ENCODE results near the gene ASF1B.

GRCh38 chr19:14177496-14178074, 41.2 kb upstream of the ASF1B start:
- TF ChIP-seq EZH2phosphoT487 (IDR thresholded peaks at IDR 0.05) (no peak), EZH2 (IDR thresholded peaks at IDR 0.05) (no peak)
- TF ChIP-seq, protein P1, sequence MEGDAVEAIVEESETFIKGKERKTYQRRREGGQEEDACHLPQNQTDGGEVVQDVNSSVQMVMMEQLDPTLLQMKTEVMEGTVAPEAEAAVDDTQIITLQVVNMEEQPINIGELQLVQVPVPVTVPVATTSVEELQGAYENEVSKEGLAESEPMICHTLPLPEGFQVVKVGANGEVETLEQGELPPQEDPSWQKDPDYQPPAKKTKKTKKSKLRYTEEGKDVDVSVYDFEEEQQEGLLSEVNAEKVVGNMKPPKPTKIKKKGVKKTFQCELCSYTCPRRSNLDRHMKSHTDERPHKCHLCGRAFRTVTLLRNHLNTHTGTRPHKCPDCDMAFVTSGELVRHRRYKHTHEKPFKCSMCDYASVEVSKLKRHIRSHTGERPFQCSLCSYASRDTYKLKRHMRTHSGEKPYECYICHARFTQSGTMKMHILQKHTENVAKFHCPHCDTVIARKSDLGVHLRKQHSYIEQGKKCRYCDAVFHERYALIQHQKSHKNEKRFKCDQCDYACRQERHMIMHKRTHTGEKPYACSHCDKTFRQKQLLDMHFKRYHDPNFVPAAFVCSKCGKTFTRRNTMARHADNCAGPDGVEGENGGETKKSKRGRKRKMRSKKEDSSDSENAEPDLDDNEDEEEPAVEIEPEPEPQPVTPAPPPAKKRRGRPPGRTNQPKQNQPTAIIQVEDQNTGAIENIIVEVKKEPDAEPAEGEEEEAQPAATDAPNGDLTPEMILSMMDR (IDR thresholded peaks at IDR 0.05): no peak
